Measurements from ENCODE around the gene CELA2A. TPM values are rescaled to one million over a fixed set of nuclear protein-coding genes. Genes with fewer than 3 reads are reported as not detected.

The CELA2A gene
- polyA plus RNA-seq, 1 of the 3 experiments (the other 2 are of a cell fraction): not detected

- WGBS (ENCODE audit: low lambda C conversion rate): 2% methylated on average over 25 of the region's 99 CpGs
- TF ChIP-seq POLR2AphosphoS5 (IDR thresholded peaks at IDR 0.05; ENCODE audit: low read depth, low read length): peak; percentile 66
- TF ChIP-seq RFX5 (IDR thresholded peaks at IDR 0.05; ENCODE audit: low read length): no peak
- TF ChIP-seq ELF1 (IDR thresholded peaks at IDR 0.05): peak; percentile 71
- no peak for TF ChIP-seq EZH2phosphoT487 (IDR thresholded peaks at IDR 0.05; ENCODE audit: borderline replicate concordance, low read depth)
- TF ChIP-seq FOSL2 (IDR thresholded peaks at IDR 0.05; ENCODE audit: borderline replicate concordance, low read depth): no peak
- TF ChIP-seq SIN3A (IDR thresholded peaks at IDR 0.05; ENCODE audit: borderline replicate concordance, low read depth, low read length): peak; percentile 52; the same call in 1 of the 2 replicates
- TF ChIP-seq GABPA (IDR thresholded peaks at IDR 0.05; ENCODE audit: low read depth): no peak
- no peak for TF ChIP-seq IRF3 (IDR thresholded peaks at IDR 0.05; ENCODE audit: low read depth, low read length)
- no peak for TF ChIP-seq FOXM1 (IDR thresholded peaks at IDR 0.05; ENCODE audit: low read depth)
- TF ChIP-seq YY1 (IDR thresholded peaks at IDR 0.05; ENCODE audit: low read depth): no peak
- TF ChIP-seq NRF1 (IDR thresholded peaks at IDR 0.05; ENCODE audit: low read depth, low read length): no peak
- TF ChIP-seq PBX3 (IDR thresholded peaks at IDR 0.05): no peak
- TF ChIP-seq NFIC (IDR thresholded peaks at IDR 0.05; ENCODE audit: borderline replicate concordance): no peak
- no peak for TF ChIP-seq RAD21 (IDR thresholded peaks at IDR 0.05; ENCODE audit: low read length)
- peak; percentile 46 for TF ChIP-seq MXI1 (IDR thresholded peaks at IDR 0.05; ENCODE audit: low read depth, low read length)
- TF ChIP-seq RXRA (IDR thresholded peaks at IDR 0.05; ENCODE audit: borderline replicate concordance, low read depth): no peak
- TF ChIP-seq REST (IDR thresholded peaks at IDR 0.05; ENCODE audit: low read depth, low read length): no peak
- TF ChIP-seq TCF12 (IDR thresholded peaks at IDR 0.05): no peak
- no peak for TF ChIP-seq MEF2A (IDR thresholded peaks at IDR 0.05; ENCODE audit: borderline replicate concordance, low read depth)
- no peak for TF ChIP-seq SMC3 (IDR thresholded peaks at IDR 0.05; ENCODE audit: low read depth, low read length)
- 0 out of 2 replicates have a peak, but pooled peaks have one; percentile 14 for TF ChIP-seq TEAD4 (IDR thresholded peaks at IDR 0.05; ENCODE audit: borderline replicate concordance, insufficient read depth)
- no peak for TF ChIP-seq JUND (IDR thresholded peaks at IDR 0.05)
- TF ChIP-seq CHD2 (IDR thresholded peaks at IDR 0.05; ENCODE audit: low read length, partially characterized antibody): no peak
- TF ChIP-seq TAF1 (IDR thresholded peaks at IDR 0.05; ENCODE audit: borderline replicate concordance, low read depth, low read length): peak; percentile 47
- no peak for TF ChIP-seq MAX (IDR thresholded peaks at IDR 0.05; ENCODE audit: low read depth)
- no peak for TF ChIP-seq RCOR1 (IDR thresholded peaks at IDR 0.05; ENCODE audit: low read length)
- TF ChIP-seq CTCF (IDR thresholded peaks at IDR 0.05): no peak
Measured at GRCh38 chr1:15409388-15410222, 46.9 kb upstream of the CELA2A start, which contains the start of gene EFHD2. EFHD2 (plus strand) TSS chr1:15409888; CDS start chr1:15409972, 84 bp downstream.

More at GRCh38 chr1:15409388-15410222, 46.9 kb upstream of the CELA2A start, which contains the start of gene EFHD2:
- peak within 1 kb of the TSS; percentile 65 to 77; a peak in 3 of 4 replicates for H3K27ac ChIP-seq (ENCODE audit: low read depth in 2 of 2, low read length in 1 of 2)
- peak within 1 kb of the TSS; percentile 84 to 92 for H3K4me3 ChIP-seq (ENCODE audit: low read depth in 2 of 2, low read length in 1 of 2)
- H4K20me1 ChIP-seq (ENCODE audit: insufficient read depth): peaks cover 28% of the 10 kb centered on the region
- H3K9me3 ChIP-seq: no peaks in the 10 kb centered on the region
- peaks cover 0 to 4% of the 10 kb centered on the region in 2 experiments for H3K36me3 ChIP-seq (replicated peaks in 1 of 2; ENCODE audit: control insufficient read depth in 1 of 2, insufficient read depth in 2 of 2, low read length in 1 of 2)
- H3K9me2 ChIP-seq: no peaks in the 10 kb centered on the region
- H3K27me3 ChIP-seq (ENCODE audit: insufficient read depth): no peaks in the 10 kb centered on the region
- H3K79me2 ChIP-seq (ENCODE audit: insufficient read depth): peaks cover 46% of the 10 kb centered on the region
- peak; percentile 96 for DNase-seq
- H2AFZ ChIP-seq (ENCODE audit: low read depth): peak within 1 kb of the TSS; percentile 85; the same call in 1 of the 2 replicates
- H3K4me2 ChIP-seq: peak within 1 kb of the TSS; percentile 96
- H3F3A ChIP-seq (replicated peaks; ENCODE audit: insufficient read depth): peaks cover 20% of the 10 kb centered on the region
- ChIA-PET POLR2A (no interaction called here), CTCF (interaction anchor here (0.6 to 3.7 kb wide), 5 partner anchors 10 to 86 kb away, joined by 3 to 35 read pairs (median 5); no protein-coding TSS in a partner anchor)
- peaks cover 30 to 36% of the 10 kb centered on the region in 2 experiments; a peak in 3 of 4 replicates for H3K4me1 ChIP-seq (ENCODE audit: control insufficient read depth in 1 of 2, insufficient read depth in 2 of 2, low read depth in 1 of 2, low read length in 1 of 2)
- H3K9ac ChIP-seq: peak within 1 kb of the TSS; percentile 88

Data from SK-N-SH (cell line).